ENCODE results near the gene IL26. TPM values are rescaled to one million over a fixed set of nuclear protein-coding genes. Genes with fewer than 3 reads are reported as not detected.

IL26 gene
- total RNA-seq, 6 experiments from 2014 or later = not detected

DNA sequence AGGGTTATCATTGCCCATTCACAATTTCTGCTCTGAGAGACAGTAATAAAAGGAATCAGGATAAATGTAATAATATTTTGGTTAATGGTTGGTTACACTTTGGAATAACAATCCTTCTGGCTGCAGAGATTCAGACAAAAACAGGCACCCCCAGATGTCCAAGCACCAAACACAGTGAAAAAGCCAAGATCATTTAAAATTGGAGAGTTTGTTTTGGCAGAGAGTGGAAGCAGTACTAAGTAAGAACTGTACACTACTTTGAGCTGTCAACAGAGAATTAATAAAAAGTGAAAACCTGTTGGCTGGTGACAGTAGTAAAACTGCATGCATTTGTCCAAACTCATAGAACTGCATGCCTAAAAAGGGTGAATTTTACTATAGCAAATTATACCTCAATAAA lies 43.4 kb upstream of the IL26 start:
- no peak overlapping the region for H3K4me3 Mint-ChIP-seq
- H3K9me3 Mint-ChIP-seq = no peaks in the 10 kb centered on the region
- no peak overlapping the region for H3K27ac Mint-ChIP-seq
- H3K36me3 Mint-ChIP-seq (ENCODE audit: low read depth) = no peaks in the 10 kb centered on the region
- TF ChIP-seq, protein P1, sequence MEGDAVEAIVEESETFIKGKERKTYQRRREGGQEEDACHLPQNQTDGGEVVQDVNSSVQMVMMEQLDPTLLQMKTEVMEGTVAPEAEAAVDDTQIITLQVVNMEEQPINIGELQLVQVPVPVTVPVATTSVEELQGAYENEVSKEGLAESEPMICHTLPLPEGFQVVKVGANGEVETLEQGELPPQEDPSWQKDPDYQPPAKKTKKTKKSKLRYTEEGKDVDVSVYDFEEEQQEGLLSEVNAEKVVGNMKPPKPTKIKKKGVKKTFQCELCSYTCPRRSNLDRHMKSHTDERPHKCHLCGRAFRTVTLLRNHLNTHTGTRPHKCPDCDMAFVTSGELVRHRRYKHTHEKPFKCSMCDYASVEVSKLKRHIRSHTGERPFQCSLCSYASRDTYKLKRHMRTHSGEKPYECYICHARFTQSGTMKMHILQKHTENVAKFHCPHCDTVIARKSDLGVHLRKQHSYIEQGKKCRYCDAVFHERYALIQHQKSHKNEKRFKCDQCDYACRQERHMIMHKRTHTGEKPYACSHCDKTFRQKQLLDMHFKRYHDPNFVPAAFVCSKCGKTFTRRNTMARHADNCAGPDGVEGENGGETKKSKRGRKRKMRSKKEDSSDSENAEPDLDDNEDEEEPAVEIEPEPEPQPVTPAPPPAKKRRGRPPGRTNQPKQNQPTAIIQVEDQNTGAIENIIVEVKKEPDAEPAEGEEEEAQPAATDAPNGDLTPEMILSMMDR (IDR thresholded peaks at IDR 0.05) = no peak
- no peak for DNase-seq
- peaks cover 18% of the 10 kb centered on the region for H3K27me3 Mint-ChIP-seq (ENCODE audit: insufficient read depth)
- H3K4me1 Mint-ChIP-seq (ENCODE audit: low read depth) = peaks cover 26% of the 10 kb centered on the region

DNA sequence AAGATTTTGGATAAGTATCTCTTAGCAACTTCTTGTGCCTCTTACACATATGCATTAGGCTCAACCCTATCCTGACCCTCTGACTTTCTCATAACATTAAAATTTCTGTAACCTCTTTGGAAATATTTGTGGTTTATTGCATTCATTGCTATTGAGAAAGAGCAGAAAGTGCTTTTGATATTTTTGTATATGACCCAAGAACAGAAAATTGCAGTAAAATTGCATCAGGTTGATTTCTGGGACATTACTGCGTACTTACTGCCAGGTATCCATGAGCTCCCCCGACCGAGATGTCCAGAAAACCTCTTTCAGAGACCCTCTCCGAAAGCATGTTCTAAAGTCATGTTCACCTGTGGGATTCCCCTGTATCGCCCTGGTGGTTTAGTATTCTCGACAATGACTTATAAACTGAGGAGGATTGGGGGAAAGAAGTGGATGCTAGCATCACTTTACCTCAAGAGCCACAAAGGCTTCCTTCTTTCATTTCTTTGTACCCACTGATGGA lies 42.3 kb upstream of the IL26 start:
- no peak overlapping the region for H3K4me3 Mint-ChIP-seq
- H3K27me3 Mint-ChIP-seq (ENCODE audit: insufficient read depth) = peaks cover 16% of the 10 kb centered on the region
- no peaks in the 10 kb centered on the region for H3K9me3 Mint-ChIP-seq
- peak; percentile 32 for DNase-seq
- H3K36me3 Mint-ChIP-seq (ENCODE audit: low read depth) = no peaks in the 10 kb centered on the region
- TF ChIP-seq, protein P1 (IDR thresholded peaks at IDR 0.05) = no peak
- H3K4me1 Mint-ChIP-seq (ENCODE audit: low read depth) = peaks cover 26% of the 10 kb centered on the region
- peak overlapping the region; percentile 22; the same call in 1 of the 2 replicates for H3K27ac Mint-ChIP-seq

DNA sequence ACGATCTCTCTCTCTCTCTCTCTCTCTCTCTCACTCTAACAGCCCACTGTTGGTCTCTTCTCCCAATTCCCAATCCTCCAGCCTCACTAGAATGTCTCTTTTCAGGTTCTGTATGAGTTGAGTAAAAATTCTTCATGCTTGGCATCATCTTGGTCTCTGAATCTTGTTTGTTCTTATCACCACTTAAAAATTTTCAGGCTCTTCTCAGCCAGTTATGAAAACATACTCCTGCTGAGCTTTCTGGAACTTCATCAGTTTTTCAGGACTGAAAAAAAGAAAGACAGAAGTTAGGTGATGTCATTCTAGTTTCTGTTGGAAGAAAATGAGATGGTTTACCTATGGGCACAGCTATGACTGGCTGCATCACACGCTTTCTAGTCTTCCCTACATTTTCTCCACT lies 39.2 kb upstream of the IL26 start:
- no peaks in the 10 kb centered on the region for H3K36me3 Mint-ChIP-seq (ENCODE audit: low read depth)
- TF ChIP-seq, protein P1 (IDR thresholded peaks at IDR 0.05) = no peak
- peaks cover 18% of the 10 kb centered on the region for H3K27me3 Mint-ChIP-seq (ENCODE audit: insufficient read depth)
- peaks cover 29% of the 10 kb centered on the region for H3K4me1 Mint-ChIP-seq (ENCODE audit: low read depth)
- no peaks in the 10 kb centered on the region for H3K9me3 Mint-ChIP-seq
- DNase-seq = peak; percentile 41
- peak overlapping the region; percentile 19; the same call in 1 of the 2 replicates for H3K27ac Mint-ChIP-seq
- H3K4me3 Mint-ChIP-seq = no peak overlapping the region

DNA sequence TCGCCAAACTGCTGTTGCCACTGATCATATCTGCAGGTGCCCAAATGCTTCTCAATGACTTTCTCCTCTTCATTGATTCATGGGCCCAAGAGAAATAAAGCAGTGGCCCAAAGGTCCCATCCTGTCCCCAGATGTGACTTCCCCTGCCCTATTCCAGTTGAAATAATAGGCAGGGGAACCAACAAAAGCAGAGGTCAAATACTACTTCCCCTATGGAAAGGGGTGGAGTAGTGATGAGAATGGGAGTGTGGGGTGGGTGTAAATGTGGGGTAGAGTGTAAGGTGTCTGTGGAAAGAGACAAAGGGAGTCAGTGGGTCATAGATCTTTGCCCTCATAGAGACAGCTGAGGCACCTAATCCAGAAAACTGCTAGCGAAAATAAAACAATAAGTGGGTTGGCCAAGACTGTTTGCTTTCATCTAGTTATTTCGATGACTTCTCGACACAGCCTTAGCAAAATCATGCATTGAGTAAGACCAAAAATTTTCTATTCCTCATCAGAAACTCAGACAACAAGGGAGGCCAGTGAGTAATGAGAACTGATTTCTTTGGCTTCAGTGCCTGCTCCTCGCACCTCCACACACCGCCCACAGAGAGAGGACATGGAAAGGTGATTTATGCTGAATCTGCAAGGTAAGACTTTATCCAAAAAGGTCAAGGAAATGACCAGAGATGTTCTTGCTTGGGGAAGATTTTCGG lies 38.7 kb upstream of the IL26 start:
- H3K4me3 Mint-ChIP-seq = no peak overlapping the region
- H3K36me3 Mint-ChIP-seq (ENCODE audit: low read depth) = no peaks in the 10 kb centered on the region
- DNase-seq = no peak
- H3K4me1 Mint-ChIP-seq (ENCODE audit: low read depth) = peaks cover 34% of the 10 kb centered on the region
- no peak overlapping the region; the same call in 1 of the 2 replicates for H3K27ac Mint-ChIP-seq
- H3K27me3 Mint-ChIP-seq (ENCODE audit: insufficient read depth) = peaks cover 13% of the 10 kb centered on the region
- H3K9me3 Mint-ChIP-seq = no peaks in the 10 kb centered on the region
- TF ChIP-seq, protein P1 (IDR thresholded peaks at IDR 0.05) = no peak

DNA sequence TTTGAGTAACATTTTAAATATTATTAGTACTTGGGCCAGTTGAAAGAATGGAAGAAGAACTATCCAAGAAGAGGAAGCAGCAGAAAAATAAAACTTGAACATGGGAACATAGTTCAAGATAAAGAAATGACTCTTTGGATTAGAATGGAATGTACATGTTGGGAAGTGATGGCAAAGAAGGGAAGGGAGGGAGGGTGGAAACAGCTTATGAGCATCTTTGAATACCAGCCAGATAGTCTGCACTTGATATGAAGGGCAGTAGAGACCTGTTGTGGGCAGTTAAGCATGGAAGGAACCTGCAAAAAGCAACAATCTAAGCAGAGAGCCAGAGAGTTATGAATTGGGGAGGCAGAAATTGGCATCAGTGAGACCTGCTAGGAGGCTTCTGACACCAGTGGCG lies 37.8 kb upstream of the IL26 start:
- peaks cover 15% of the 10 kb centered on the region for H3K27me3 Mint-ChIP-seq (ENCODE audit: insufficient read depth)
- no peak for DNase-seq
- H3K4me1 Mint-ChIP-seq (ENCODE audit: low read depth) = peaks cover 39% of the 10 kb centered on the region

More for the DNA sequence above, 37.8 kb upstream of the IL26 start:
- no peaks in the 10 kb centered on the region for H3K36me3 Mint-ChIP-seq (ENCODE audit: low read depth)
- H3K27ac Mint-ChIP-seq = no peak overlapping the region
- H3K4me3 Mint-ChIP-seq = no peak overlapping the region
- H3K9me3 Mint-ChIP-seq = no peaks in the 10 kb centered on the region
- TF ChIP-seq, protein P1 (IDR thresholded peaks at IDR 0.05) = no peak
